H7 (cell line): ENCODE results near the gene KCND2. TPM values are rescaled to one million over a fixed set of nuclear protein-coding genes. Genes with fewer than 3 reads are reported as not detected.
A peak's percentile ranks its signal among the peaks of the same experiment; 100 is the strongest.
"Not testable (repeated sequence)": the region's sequence is repeated elsewhere in the genome, so short reads cannot be mapped to it uniquely, and the experiment has no call there.

ENCODE experiments used
- DNase-seq: peaks from one replicate; pipeline ENCODE4 v3.0.0; 2012
- H3K27me3 ChIP-seq: 2 replicates; pipeline ENCODE4 v1.6.0; 2011; ENCODE audit warnings: mild to moderate bottlenecking, low read length; ENCODE audit not compliant: control insufficient read depth, insufficient read depth
- H3K36me3 ChIP-seq: replicated peaks from 2 replicates; pipeline ENCODE4 v1.5.1; 2011; ENCODE audit warnings: low read length; ENCODE audit not compliant: control insufficient read depth, insufficient read depth
- H3K4me3 ChIP-seq: 2 replicates; pipeline ENCODE4 v1.5.1; 2011; ENCODE audit warnings: low read depth, mild to moderate bottlenecking, control low read depth, low read length, moderate library complexity; ENCODE audit not compliant: insufficient read depth
- total RNA-seq: library from RNA; depleted of rRNA; stranded (reverse); fragments of >200 nt; shearing (Covaris generic); gene quantifications from 2 replicates; pipeline ENCODE4 v1.2.3, GENCODE V29; 2014; rRNA removed

Gene KCND2
- total RNA-seq = 3.4 and 5.7 TPM in 2 replicates

DNA sequence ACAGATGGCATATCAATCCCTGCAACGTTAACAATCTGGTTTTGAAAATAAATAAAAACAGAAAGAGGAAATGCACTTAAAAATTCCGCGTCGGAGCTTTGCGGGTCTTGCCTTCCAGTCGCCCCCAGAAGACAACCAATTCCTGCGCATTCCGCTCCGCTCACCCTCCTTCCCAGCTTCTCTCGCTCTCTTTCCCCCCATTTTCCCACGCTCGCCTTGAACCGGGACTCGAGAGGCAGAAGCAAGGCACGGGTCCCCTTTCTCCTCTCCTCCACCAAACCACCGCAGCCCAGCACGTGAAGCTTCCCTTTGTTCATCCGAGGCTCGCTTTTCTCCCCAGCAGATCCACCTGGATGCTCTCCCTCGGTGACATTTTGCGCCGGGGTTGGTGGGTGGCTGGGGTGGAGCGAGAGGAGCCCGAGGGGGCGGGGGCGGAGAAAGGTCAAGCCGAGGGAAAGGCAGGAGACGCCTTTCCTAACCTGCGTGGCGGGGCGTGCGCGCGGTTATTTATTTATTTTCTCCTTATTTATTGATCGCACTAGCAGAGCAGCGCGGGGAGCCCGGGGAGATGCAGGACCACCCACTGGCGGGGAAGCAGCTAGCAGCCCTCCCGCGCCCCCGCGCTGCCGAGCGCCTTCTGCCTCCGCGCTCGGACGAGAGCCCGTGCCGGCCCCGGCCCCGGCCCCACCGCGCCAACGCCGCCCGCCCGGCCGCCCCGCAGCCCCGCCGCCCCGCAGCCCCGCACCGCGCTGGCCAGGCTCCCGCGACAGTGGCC lies at the start of gene KCND2:
TSS of gene KCND2 (plus strand) at position 475 of the 775 bp plus-strand sequence.
- peak within 1 kb of the TSS; percentile 66 for H3K4me3 ChIP-seq
- peak; percentile 69 for DNase-seq
- H3K36me3 ChIP-seq = no peaks in the 10 kb centered on the region
- H3K27me3 ChIP-seq = peaks cover 20% of the 10 kb centered on the region

DNA sequence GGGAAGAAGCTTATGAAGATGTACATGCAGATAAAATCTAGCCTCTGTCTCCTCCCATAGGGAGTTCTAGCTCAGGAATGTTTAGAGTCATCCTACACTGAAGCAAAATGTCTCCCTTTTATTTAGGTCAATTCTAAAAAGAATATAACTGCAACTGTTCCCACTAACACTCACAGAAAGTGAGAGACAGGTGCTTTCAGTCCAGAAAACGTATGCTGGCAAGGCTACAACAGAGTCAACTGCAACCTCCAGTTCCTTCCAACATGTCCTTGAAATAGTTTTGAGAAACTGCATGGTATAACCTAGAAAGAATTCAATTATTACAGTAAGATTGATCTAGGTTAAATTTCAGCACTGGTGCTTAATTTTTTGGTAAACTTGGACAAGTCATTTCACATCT lies 46.8 kb upstream of the KCND2 start:
- no peaks in the 10 kb centered on the region for H3K36me3 ChIP-seq
- H3K4me3 ChIP-seq = no peak overlapping the region
- DNase-seq = no peak
- no peaks in the 10 kb centered on the region for H3K27me3 ChIP-seq

DNA sequence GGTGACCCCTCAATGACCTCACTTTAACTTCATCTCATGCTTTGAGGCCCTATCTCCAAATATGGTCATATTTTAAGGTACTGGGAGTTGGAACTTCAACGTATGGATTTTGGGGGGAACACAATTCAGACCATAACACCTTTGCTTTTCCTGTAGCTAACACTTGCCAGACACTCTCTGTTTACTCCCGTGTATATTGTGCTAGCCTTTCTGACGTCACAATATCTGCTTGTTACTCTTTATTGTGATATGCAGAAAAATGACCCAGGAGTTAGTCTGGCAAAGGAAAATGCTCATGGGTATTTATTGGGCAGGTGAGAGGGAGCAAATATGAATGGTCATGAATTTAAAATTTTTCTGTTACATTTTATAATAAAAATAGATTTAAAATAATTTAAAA lies 45.7 kb upstream of the KCND2 start:
- Histone ChIP-seq H3K4me3 (no peak overlapping the region), H3K27me3 (no peaks in the 10 kb centered on the region), H3K36me3 (no peaks in the 10 kb centered on the region)
- no peak for DNase-seq

DNA sequence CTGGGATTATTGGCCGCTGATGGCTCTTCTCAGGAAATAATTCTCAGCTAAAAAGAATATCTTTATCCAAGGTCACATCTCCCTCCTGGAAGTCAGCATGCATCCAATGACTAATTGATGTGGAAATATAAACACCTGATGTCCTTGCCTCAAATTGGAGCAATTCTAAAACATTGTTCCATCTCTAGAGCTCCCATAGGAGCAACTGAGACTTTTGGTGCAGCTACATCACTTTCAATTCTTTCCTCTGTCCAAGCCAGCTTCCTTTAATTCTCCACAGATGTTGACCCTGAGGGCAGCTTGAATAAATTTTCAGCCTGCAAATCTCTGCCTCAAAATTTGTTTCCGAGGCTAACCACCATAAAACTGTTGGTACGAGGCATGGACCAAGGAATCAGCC lies 43.9 kb upstream of the KCND2 start:
- H3K4me3 ChIP-seq = no peak overlapping the region

DNA sequence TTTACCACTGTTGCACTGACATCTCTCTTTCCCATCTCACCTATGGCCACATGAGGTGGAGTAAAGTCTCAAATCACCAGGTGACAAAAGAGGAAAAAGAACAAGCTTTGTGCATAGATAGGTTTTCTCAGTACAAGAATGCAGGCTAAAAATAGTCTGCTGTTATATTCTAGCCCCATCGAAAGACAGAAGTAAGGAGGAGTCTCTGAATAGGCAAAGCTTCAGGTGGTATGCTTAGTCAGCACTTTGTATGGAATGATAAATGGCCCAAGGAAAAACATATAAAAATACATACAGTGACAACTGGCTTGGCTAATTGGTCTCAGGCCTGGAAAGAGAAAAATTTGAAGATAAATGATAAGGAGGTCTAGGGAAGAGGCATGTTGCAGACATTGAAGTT lies 39.6 kb upstream of the KCND2 start:
- Histone ChIP-seq H3K36me3 (no peaks in the 10 kb centered on the region), H3K27me3 (no peaks in the 10 kb centered on the region), H3K4me3 (no peak overlapping the region)
- no peak for DNase-seq

More for the DNA sequence above, 43.9 kb upstream of the KCND2 start:
- DNase-seq = no peak
- no peaks in the 10 kb centered on the region for H3K36me3 ChIP-seq
- no peaks in the 10 kb centered on the region for H3K27me3 ChIP-seq

DNA sequence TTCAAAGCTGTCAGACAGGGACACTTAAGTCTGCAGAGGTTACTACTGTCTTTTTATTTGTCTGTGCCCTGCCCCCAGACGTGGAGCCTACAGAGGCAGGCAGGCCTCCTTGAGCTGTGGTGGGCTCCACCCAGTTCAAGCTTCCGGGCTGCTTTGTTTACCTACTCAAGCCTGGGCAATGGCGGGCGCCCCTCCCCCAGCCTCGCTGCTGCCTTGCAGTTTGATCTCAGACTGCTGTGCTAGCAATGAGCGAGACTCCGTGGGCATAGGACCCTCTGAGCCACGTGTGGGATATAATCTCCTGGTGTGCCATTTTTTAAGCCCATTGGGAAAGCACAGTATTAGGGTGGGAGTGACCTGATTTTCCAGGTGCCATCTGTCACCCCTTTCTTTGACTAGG lies 32.6 kb upstream of the KCND2 start:
- not testable (repeated sequence) for DNase-seq, H3K27me3 ChIP-seq, H3K36me3 ChIP-seq, H3K4me3 ChIP-seq

DNA sequence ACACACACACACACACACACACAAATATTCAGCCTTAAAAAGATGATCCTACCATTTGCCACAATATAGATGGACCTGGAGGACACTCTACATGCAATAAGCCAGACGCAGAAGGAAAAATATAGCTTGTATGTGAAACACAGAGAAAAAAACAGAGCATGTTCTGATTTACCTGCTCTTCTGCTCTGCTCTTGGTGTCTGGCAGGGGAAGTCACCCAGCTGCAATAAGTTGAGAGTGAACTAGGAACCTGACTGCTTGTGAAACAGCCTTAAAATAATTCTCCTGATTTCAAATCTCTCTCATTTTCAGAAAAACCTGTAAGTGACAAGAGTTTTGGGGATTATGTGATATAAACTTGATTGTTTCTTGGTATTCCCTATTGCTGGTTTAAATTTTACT lies 31.0 kb upstream of the KCND2 start:
- Histone ChIP-seq H3K36me3 (no peaks in the 10 kb centered on the region), H3K4me3 (no peak overlapping the region), H3K27me3 (no peaks in the 10 kb centered on the region)
- DNase-seq = no peak

DNA sequence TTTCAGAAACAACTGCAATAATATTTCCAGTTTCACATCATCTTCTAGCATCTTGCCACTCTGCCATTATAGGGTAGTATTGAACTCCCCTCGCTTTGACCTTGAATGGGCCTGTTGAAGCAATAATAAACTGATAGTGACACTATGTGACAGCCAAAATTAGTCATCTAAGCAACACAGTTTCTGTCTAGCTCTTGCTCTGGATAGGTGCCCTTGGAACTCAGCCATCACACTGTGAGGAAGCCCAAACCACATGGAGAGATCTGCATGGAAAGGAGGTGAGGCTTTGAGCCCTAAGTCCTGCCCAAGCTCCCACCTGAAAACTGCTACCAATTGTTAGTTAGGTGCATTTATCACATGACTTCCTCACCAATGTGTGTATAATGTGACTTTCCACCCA lies 18.1 kb upstream of the KCND2 start:
- DNase-seq = no peak
- Histone ChIP-seq H3K27me3 (no peaks in the 10 kb centered on the region), H3K36me3 (no peaks in the 10 kb centered on the region; the same call in 1 of the 2 replicates), H3K4me3 (no peak overlapping the region)

DNA sequence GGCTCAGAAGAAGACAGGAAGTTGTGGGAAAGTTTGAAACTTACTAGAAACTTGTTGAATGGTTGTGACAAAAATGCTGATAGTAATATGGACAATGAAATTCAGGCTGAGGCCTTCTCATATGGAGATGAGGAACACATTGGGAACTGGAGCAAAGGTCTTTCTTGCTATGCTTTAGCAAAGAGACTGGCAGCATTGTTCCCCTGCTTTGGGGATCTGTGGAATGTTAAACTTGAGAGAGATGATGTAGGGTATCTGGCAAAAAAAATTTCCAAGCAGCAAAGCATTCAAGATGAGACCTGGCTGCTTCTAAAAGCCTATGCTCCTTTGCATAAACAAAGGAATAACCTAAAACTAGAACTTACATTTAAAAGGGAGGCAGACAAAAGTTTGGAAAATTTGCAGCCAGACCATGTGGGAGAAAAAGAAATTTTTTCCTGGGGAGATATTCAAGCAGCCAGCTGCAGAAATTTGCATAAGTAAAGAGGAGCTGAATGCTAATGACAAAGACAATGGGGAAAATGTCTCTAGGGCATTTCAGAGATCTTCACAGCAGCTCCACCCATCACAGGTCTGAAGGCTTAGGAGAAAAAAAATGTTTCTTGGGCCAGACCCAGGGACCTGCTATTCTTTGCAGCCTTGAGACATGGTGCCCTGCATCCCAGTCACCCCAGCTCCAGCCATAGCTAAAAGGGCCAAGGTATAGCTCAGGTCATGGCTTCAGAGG lies 16.5 kb upstream of the KCND2 start:
- DNase-seq = no peak
- Histone ChIP-seq H3K36me3 (no peaks in the 10 kb centered on the region; the same call in 1 of the 2 replicates), H3K4me3 (no peak overlapping the region), H3K27me3 (no peaks in the 10 kb centered on the region)

DNA sequence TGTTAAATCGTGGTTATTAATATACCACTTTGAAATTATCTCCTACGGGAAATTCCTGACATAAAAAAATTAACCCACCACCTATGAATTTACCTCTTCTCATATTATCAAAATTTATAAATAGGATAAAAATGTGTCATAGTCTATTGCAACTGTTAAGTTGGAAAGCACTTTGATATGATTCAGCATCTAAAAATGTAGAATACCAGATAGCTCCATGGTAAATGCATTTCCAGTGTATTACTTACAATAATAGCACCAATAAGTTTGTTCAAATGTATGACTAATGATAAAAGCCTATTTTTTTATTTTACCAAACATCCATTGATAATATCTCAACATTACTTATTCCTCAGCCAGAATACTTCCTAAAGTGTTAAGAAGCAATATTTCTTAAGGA lies 13.6 kb upstream of the KCND2 start:
- Histone ChIP-seq H3K36me3 (no peaks in the 10 kb centered on the region; the same call in 1 of the 2 replicates), H3K4me3 (no peak overlapping the region), H3K27me3 (no peaks in the 10 kb centered on the region)
- no peak for DNase-seq

DNA sequence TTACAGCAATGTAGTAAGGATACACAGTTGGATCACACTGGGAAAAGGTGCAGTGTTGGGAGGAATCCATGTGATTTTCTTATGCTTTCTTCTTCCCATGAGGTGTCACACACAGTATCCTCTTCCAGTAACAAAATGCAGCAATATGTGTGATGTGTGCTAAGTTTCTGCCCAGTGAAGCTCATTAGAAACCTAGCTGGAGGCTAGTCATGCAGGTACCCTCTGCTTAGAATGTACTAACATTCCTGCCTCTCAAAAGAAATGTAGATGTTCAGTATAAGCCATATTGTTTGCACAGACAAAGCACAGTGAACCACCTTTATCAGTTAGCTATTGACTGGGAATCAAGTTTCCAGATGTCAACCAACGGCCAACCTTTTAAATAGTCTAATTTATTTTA lies 12.9 kb upstream of the KCND2 start:
- H3K4me3 ChIP-seq = no peak overlapping the region
- H3K36me3 ChIP-seq = no peaks in the 10 kb centered on the region; the same call in 1 of the 2 replicates
- no peak for DNase-seq
- no peaks in the 10 kb centered on the region for H3K27me3 ChIP-seq

DNA sequence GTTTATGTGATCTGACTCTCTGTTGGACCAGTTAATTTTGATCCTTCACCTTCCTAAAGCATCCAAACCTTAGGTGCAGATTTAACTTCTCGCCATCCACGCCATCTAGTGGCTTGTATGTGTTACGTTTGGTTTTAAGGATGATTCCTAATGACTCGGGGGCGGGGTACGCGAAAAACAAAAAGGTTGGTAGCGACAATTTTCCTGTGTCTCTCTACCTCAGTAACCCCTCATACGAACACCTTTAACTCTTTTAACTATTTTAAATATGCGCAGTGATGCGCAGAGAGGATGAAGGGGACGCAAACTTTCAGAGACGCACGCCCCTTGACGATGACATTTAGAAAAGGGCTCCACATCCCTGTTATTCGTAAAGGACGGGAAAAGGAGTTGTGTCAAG lies 714 bp upstream of the KCND2 start:
- H3K27me3 ChIP-seq = peaks cover 20% of the 10 kb centered on the region
- DNase-seq = peak; percentile 73
- no peaks in the 10 kb centered on the region for H3K36me3 ChIP-seq
- H3K4me3 ChIP-seq = peak overlapping the region; percentile 66

DNA sequence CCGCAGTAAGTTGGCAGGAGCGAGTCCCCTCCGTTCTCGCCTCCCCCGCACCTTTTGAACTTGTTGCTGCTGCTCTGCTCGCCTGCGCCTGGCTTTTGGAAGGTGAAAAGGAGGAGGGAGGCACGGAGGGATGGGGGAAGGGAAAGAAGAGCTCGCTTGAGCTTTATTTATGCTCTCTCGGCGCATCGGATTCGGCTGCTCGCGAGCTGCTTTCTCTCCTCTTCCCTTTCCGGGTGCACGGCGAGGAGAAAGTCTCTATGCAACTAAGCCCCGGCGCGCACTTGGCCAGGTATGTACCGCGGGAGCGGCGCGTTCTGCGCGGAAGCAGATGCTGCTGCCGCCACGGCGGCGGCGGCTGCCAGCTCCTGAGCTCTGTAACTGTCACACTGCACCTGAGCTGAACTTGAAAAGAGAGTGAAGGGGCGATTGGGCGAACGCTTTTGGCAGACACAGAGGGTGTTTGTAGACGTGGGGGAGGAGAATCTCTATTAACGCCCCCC lies 551 bp downstream of the KCND2 start:
- Histone ChIP-seq H3K4me3 (peak overlapping the region; percentile 66), H3K27me3 (peaks cover 20% of the 10 kb centered on the region), H3K36me3 (no peaks in the 10 kb centered on the region)
- DNase-seq = peak; percentile 70

DNA sequence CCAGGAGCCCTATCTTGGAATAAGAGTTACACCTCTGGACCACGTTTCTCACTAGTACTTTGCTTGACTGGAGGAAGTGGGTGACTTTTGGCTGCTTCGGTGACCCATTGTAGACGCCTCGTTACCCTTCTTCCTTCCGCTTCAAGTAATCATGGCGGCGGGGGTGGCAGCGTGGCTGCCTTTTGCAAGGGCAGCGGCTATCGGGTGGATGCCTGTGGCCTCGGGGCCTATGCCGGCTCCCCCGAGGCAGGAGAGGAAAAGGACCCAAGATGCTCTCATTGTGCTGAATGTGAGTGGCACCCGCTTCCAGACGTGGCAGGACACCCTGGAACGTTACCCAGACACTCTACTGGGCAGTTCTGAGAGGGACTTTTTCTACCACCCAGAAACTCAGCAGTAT lies 1.5 kb downstream of the KCND2 start:
- Histone ChIP-seq H3K27me3 (peaks cover 20% of the 10 kb centered on the region), H3K4me3 (no peak overlapping the region), H3K36me3 (no peaks in the 10 kb centered on the region)
- DNase-seq = peak; percentile 10

DNA sequence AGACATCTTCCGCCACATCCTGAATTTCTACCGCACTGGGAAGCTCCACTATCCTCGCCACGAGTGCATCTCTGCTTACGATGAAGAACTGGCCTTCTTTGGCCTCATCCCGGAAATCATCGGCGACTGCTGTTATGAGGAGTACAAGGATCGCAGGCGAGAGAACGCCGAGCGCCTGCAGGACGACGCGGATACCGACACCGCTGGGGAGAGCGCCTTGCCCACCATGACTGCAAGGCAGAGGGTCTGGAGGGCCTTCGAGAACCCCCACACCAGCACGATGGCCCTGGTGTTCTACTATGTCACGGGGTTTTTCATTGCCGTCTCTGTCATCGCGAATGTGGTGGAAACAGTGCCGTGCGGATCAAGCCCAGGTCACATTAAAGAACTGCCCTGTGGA lies 1.9 kb downstream of the KCND2 start:
- H3K36me3 ChIP-seq = no peaks in the 10 kb centered on the region
- no peak for DNase-seq

More for the DNA sequence above, 1.9 kb downstream of the KCND2 start:
- Histone ChIP-seq H3K4me3 (no peak overlapping the region), H3K27me3 (peaks cover 20% of the 10 kb centered on the region)
